B cell (primary cell): ENCODE measurements around the gene MAP4K4.

Source experiments
- CTCF ChIP-seq: fragments of 200-600 bp; IDR thresholded peaks from one replicate; pipeline ENCODE4 v1.8.0; 2022; ENCODE audit warnings: antibody characterized with exemption, mild to moderate bottlenecking
- EZH2 ChIP-seq: IDR thresholded peaks from 2 replicates; pipeline ENCODE4 v1.6.1; 2012; ENCODE audit warnings: borderline replicate concordance, low read depth, mild to moderate bottlenecking, moderate library complexity, low read length; ENCODE audit not compliant: insufficient read depth, poor library complexity, severe bottlenecking

- TF ChIP-seq CTCF (no peak), EZH2 (no peak)
Observed at GRCh38 chr2:101904916-101905315, 207.4 kb downstream of the MAP4K4 start.
